Fibroblast of skin of right quadriceps (primary cell): ENCODE results near the gene DDX5.
"Not testable (repeated sequence)": the region's sequence is repeated elsewhere in the genome, so short reads cannot be mapped to it uniquely, and the experiment has no call there.

ENCODE experiments used
- DNase-seq: peaks from one replicate; pipeline ENCODE4 v3.0.0-alpha.2; 2013

DDX5 gene

DNA sequence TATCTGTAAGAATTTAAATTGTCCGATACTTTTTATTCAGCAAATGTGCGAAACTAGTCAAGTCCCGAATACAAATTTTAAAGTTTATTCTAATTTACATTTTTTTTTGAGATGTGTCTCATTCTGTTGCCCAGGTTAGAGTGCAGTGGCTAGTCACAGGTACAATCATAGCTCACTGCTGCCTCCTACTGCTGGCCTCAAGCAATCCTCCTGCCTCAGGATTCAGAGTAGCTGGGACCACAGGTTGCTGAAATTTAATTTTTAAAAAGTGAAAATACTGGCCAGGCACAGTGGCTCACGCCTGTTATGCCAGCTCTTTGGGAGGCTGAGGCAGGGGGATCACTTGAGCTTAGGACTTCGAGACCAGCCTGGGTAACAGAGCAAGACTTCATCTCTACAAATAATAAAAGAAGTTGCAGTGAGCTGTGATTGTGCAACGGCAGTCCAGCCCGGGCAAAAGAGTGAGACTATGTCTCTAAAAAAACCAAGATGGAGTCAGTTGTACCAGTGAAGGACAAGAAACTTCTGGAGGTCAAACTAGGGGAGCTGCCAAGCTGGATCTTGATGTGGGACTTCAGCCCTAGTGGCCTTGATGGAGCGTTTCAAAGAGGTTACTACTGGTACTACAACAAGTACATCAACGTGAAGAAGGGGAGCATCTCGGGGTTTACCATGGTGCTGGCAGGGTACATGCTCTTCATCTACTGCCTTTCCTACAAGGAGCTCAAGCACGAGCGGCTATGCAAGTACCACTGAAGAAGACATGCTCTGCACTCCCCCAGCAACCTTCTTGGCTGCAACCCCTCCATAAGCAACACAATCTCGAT lies 14.8 kb downstream of the DDX5 start:
- DNase-seq: no peak

DNA sequence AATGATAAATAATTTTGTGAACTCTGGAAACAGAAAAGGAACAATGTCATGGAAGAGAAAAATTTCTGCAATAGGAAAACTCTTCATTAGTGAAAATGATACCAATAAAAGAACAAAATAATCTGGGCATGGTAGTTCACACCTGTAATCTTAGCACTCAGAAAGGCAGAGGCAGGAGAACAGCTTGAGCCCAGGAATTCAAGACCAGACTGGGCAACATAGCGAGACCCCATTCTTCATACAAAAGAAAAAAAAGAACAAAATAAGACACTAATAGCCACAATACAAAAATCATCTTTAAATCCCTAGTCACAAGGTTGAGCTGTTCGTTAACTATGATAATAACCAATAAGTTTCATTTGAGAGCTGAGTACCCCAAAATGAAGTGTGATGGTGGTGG lies 17.8 kb downstream of the DDX5 start:
- DNase-seq: no peak

GRCh38 chr17:64484380-64484779 lies 21.7 kb downstream of the DDX5 start:
- no peak for DNase-seq

DNA sequence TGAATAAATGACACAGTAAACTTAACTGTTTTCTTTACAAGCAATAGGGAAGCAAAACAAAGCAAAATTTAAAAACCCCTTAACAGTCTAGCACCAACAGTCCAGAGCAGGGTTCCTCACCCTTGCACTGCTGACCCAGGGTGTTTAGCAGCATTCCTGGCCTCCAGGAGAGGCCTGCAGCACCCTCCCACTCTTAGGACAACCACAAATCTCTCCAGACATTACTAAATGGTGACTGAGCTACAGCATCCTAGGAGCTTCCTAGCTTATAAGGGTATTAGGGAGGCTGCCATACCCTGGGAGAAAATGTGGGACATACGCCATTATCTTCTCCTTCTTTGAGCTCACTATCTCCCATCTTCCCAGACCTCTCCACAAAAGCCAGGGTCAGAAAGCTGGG lies 25.1 kb downstream of the DDX5 start:
- DNase-seq: no peak

GRCh38 chr17:64477849-64478248 lies 28.2 kb downstream of the DDX5 start:
- DNase-seq: no peak

DNA sequence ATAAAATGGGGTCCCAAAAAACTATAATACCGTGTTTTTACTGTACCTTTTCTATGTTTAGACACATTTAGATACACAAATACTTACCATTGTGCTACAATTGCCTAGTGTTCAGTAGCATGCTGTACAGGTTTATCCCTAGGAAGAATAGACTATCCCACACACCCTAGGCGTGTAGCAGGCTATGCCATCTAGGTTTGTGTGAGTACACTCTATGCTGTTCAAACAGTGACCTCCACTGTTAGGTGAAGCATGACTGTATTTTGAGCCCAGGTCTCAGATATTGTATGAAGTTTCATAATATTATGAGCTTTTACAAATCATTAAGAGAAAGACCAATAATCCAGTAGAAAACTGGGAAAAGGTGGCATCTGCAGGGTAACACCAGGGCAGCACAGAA lies 33.5 kb downstream of the DDX5 start:
- DNase-seq: no peak

GRCh38 chr17:64471440-64471839 lies 34.6 kb downstream of the DDX5 start:
- no peak for DNase-seq

DNA sequence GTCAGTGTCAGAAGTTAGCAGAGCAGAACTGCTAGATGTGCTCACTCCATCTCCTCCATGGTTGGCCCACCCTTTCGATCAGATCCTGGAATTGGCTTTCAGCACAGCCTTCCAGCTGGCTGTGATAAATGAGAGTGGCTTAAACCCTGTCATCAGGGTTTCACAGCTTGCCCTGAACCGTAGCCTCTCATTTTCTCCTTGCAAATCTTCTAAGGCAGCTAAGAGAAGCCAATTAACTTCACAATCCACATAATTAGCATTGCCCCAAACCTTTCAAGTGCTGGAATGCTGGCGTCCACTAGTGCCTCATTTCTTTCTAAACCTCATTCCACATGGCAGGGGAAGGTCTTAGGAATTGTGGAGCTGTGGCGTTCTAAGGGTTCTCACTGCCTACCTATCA lies 35.5 kb downstream of the DDX5 start:
- DNase-seq: no peak

DNA sequence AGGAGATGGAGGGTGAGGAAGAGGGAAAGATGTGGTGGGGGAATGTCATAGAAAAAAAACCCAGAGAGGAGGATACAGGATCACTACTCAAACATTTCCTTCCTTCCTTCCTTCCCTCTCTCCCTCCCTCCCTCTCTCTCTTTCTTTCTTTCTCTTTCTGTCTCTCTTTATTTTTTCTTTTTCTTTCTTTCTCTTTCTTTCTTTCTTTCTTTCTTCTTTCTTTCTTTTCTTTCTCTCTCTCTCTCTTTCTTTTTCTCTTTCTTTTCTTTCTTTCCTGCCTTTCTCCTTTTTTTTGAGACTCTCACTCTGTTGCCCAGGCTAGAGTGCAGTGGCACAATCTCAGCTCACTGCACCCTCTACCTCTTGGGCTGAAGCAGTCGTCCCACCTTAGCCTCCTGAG lies 39.3 kb downstream of the DDX5 start:
- DNase-seq: not testable (repeated sequence)

- DNase-seq: peak; percentile 37
Observed at GRCh38 chr17:64466019-64466735, 39.9 kb downstream of the DDX5 start.

- no peak for DNase-seq
Observed at GRCh38 chr17:64461788-64462187, 44.3 kb downstream of the DDX5 start.

DNA sequence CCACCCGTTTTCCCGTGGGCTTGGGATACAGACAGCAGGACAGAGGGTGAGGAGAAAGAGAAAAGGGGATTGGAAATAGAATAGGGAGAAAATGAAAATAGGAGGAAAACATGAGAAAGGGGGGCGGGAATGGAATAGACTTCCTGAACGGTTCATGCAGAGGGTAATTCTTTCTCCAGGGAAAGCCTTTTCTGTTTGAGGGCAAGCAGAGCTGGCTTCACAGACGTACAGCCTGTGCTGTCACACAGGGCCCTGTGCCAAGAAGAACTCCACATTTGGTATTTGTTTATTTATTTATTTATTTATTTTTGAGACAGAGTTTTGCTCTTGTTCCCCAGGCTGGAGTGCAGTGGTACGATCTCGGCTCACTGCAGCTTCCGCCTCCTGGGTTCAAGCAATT lies 45.1 kb downstream of the DDX5 start:
- DNase-seq: no peak

DNA sequence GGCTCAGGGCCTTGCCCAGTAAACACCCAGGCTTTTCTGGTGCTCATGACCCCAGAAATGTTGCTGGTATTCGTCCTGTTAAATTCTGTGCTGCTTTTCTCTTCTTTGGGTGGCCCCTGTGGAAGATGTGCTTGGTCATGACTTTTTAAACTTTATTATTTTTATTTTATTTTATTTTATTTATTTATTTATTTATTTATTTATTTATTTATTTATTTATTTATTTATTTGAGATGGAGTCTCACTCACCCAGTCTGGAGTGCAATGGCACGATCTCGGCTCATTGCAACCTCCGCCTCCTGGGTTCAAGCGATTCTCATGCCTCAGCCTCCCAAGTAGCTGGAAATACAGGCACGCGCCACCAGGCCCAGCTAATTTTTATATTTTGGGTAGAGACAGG lies 46.3 kb downstream of the DDX5 start:
- not testable (repeated sequence) for DNase-seq

- DNase-seq: peak; percentile 46
Observed at GRCh38 chr17:64459284-64459747, 46.8 kb downstream of the DDX5 start.

DNA sequence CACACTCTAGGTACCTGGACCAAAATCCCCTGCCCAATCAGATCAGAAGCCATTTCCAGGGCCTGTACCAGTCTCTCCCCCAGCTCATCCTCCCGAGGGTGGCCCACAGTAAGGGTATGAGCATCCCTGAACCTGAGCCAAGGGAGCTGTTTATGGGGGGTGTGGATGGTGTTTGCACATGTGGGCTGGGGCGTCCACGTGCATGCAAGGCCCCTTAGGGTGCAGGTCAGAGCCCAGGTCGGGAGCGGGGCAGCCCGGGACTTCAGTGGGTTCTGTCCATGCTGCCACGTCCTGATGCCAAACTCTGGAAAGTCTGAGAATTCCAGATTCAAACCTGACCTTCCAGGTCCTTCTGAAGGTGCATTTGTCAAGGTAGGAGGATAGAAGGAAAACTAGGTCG lies 47.3 kb downstream of the DDX5 start:
- no peak for DNase-seq

- peak; percentile 14 for DNase-seq
Observed at GRCh38 chr17:64457156-64457555, 48.9 kb downstream of the DDX5 start.

GRCh38 chr17:64455993-64456885 lies 49.9 kb downstream of the DDX5 start:
- DNase-seq: no peak

DNA sequence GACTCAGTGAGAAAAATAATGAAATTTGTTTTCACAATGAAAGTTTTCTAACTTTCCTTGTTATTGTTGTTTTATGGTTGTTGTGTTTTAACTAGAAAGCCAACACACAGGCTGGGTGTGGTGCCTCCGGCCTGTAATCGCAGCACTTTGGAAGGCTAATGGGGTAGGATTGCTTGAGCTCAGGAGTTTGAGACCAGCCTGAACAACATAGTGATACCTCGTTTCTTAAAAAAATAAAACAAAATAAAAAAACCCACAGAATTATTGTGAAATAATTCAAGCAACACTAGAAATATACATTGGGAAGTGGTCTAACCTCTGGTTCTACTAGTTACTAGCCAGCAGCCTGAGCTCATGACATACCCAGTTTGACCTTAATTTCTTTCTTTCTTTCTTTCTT lies 56.5 kb downstream of the DDX5 start:
- no peak for DNase-seq

GRCh38 chr17:64448665-64449512 lies 57.2 kb downstream of the DDX5 start, which contains the start of gene MILR1:
Gene MILR1, plus strand, starts transcription at chr17:64449115. Its CDS starts 54 bp downstream, at chr17:64449169.
- DNase-seq: peak; percentile 63
